ENCODE measurements around the gene TCF3. TPM values are rescaled to one million over a fixed set of nuclear protein-coding genes. Genes with fewer than 3 reads are reported as not detected.

Gene TCF3
- 100 to 1,000 TPM in 2 of 5 donors, 10 to 100 TPM in 3; 63.3 to 107 (median 94.6) TPM for total RNA-seq
- total RNA-seq (2013): 40.8 TPM
- 53.0 to 108 (median 76.8) reads per million in 29 experiments for total RNA-seq

GRCh38 chr19:1652471-1653299 lies at the start of gene TCF3:
TSS of gene TCF3 (minus strand) at chr19:1652615. CDS start at chr19:1650248, 2,367 bp downstream.
- Histone ChIP-seq H3K27ac (ENCODE audit: low read length) (peak within 1 kb of the TSS; percentile 99), H3K4me3 (ENCODE audit: control insufficient read depth in 1 of 2, extremely low read depth in 1 of 2, low read length in 1 of 2) (peak within 1 kb of the TSS; percentile 80 to 91), H3K36me3 (ENCODE audit: control insufficient read depth in 2 of 2, extremely low read depth in 1 of 2, insufficient read depth in 1 of 2, low read length in 1 of 2) (peaks cover 4 to 22% of the 10 kb centered on the region in 2 donors), H3K4me1 (ENCODE audit: control insufficient read depth in 1 of 2, extremely low read depth in 1 of 2, insufficient read depth in 2 of 2, low read length in 2 of 2) (peaks cover 7 to 36% of the 10 kb centered on the region in 2 experiments), H3K9me3 (no peaks in the 10 kb centered on the region), H3K27me3 (replicated peaks in 1 of 2; ENCODE audit: control insufficient read depth in 2 of 2, extremely low read depth in 1 of 2, insufficient read depth in 2 of 2, low read length in 1 of 2) (peaks cover 0 to 25% of the 10 kb centered on the region in 2 experiments)
- peak within 1 kb of the TSS; percentile 84 to 92 (median 88) for H3K4me3 Mint-ChIP-seq
- POLR2A ChIA-PET: interaction anchor here in 1 of 2 donors (0.6 to 1.0 kb wide), 2 partner anchors 92 to 384 kb away, joined by 3 read pairs; partner anchors contain the start of gene CIRBP
- under 1% methylated on average over 87 of the region's 107 CpGs for WGBS (ENCODE audit: insufficient coverage)
- DNase-seq (peak; percentile 95 to 99 (median 98)), ATAC-seq (replicated peaks in 1 of 4) (peak; percentile 89 to 91 (median 90))
- H3K27ac Mint-ChIP-seq: peak within 1 kb of the TSS; percentile 89 to 93
- peaks cover 4% of the 10 kb centered on the region for H3K36me3 Mint-ChIP-seq
- CTCF ChIA-PET: interaction anchor here in 1 of 2 donors (0.6 kb wide), 1 partner anchor 107 kb away, joined by 3 read pairs; no protein-coding TSS in a partner anchor
- no peaks in the 10 kb centered on the region for H3K9me3 Mint-ChIP-seq
- H3K27me3 Mint-ChIP-seq: peaks cover 0 to 3% of the 10 kb centered on the region in 2 donors
- H3K4me1 Mint-ChIP-seq: peaks cover 17 to 21% (median 20%) of the 10 kb centered on the region in 3 donors

- peak overlapping the region in 2 of 3 donors; percentile 4 to 20 for H3K4me3 Mint-ChIP-seq
- H3K27ac Mint-ChIP-seq: peak overlapping the region in 1 of 2 donors; percentile 44
Measured at GRCh38 chr19:1700733-1701663, 48.6 kb upstream of the TCF3 start.

GRCh38 chr19:1699998-1700732 lies 47.8 kb upstream of the TCF3 start:
- DNase-seq (no peak), ATAC-seq (replicated peaks in 1 of 4) (no peak)
- ChIA-PET POLR2A (no interaction called here), CTCF (no interaction called here)
- H3K9me3 Mint-ChIP-seq: peaks cover 7 to 13% (median 8%) of the 10 kb centered on the region in 3 donors
- WGBS (ENCODE audit: insufficient coverage): 73% methylated on average over 24 of the region's 31 CpGs
- H3K4me1 Mint-ChIP-seq: peaks cover 8 to 13% (median 11%) of the 10 kb centered on the region in 3 donors
- Histone ChIP-seq H3K4me1 (ENCODE audit: control insufficient read depth in 1 of 2, extremely low read depth in 1 of 2, insufficient read depth in 2 of 2, low read length in 2 of 2) (peaks cover 0 to 11% of the 10 kb centered on the region in 2 experiments), H3K36me3 (ENCODE audit: control insufficient read depth in 2 of 2, extremely low read depth in 1 of 2, insufficient read depth in 1 of 2, low read length in 1 of 2) (no peaks in the 10 kb centered on the region), H3K9me3 (no peaks in the 10 kb centered on the region), H3K27me3 (replicated peaks in 1 of 2; ENCODE audit: control insufficient read depth in 2 of 2, extremely low read depth in 1 of 2, insufficient read depth in 2 of 2, low read length in 1 of 2) (peaks cover 0 to 51% of the 10 kb centered on the region in 2 experiments), H3K4me3 (ENCODE audit: control insufficient read depth in 1 of 2, extremely low read depth in 1 of 2, low read length in 1 of 2) (no peak overlapping the region), H3K27ac (ENCODE audit: low read length) (no peak overlapping the region)
- H3K4me3 Mint-ChIP-seq: no peak overlapping the region
- H3K36me3 Mint-ChIP-seq: peaks cover 3% of the 10 kb centered on the region
- no peak overlapping the region for H3K27ac Mint-ChIP-seq
- H3K27me3 Mint-ChIP-seq: peaks cover 27 to 42% of the 10 kb centered on the region in 2 donors

More at GRCh38 chr19:1700733-1701663, 48.6 kb upstream of the TCF3 start:
- POLR2A ChIA-PET: no interaction called here
- no peak for DNase-seq
- peaks cover 3 to 16% (median 5%) of the 10 kb centered on the region in 3 donors for H3K9me3 Mint-ChIP-seq
- Histone ChIP-seq H3K36me3 (ENCODE audit: control insufficient read depth in 2 of 2, extremely low read depth in 1 of 2, insufficient read depth in 1 of 2, low read length in 1 of 2) (no peaks in the 10 kb centered on the region), H3K4me3 (ENCODE audit: control insufficient read depth in 1 of 2, extremely low read depth in 1 of 2, low read length in 1 of 2) (peak overlapping the region in 1 of 2 donors; percentile 32), H3K9me3 (no peaks in the 10 kb centered on the region), H3K4me1 (ENCODE audit: control insufficient read depth in 1 of 2, extremely low read depth in 1 of 2, insufficient read depth in 2 of 2, low read length in 2 of 2) (peaks cover 0 to 11% of the 10 kb centered on the region in 2 experiments), H3K27ac (ENCODE audit: low read length) (no peak overlapping the region), H3K27me3 (replicated peaks in 1 of 2; ENCODE audit: control insufficient read depth in 2 of 2, extremely low read depth in 1 of 2, insufficient read depth in 2 of 2, low read length in 1 of 2) (peaks cover 0 to 52% of the 10 kb centered on the region in 2 experiments)
- H3K4me1 Mint-ChIP-seq: peaks cover 8 to 13% (median 11%) of the 10 kb centered on the region in 3 donors
- peaks cover 36 to 47% of the 10 kb centered on the region in 2 donors for H3K27me3 Mint-ChIP-seq
- WGBS (ENCODE audit: insufficient coverage): 30% methylated on average over 14 of the region's 26 CpGs
- H3K36me3 Mint-ChIP-seq: peaks cover 3% of the 10 kb centered on the region
- CTCF ChIA-PET: no interaction called here
- peak in 3 of 4 experiments; percentile 19 to 43 (median 30) for ATAC-seq (replicated peaks in 1 of 4)

- ATAC-seq (replicated peaks in 1 of 4): no peak
Measured at GRCh38 chr19:1699386-1699785, 47.0 kb upstream of the TCF3 start.

GRCh38 chr19:1698636-1699035 lies 46.2 kb upstream of the TCF3 start:
- DNase-seq (no peak), ATAC-seq (replicated peaks in 1 of 4) (no peak)
- H3K4me1 ChIP-seq (ENCODE audit: control insufficient read depth in 1 of 2, extremely low read depth in 1 of 2, insufficient read depth in 2 of 2, low read length in 2 of 2): peaks cover 0 to 11% of the 10 kb centered on the region in 2 experiments
- H3K27me3 Mint-ChIP-seq: peaks cover 18 to 36% of the 10 kb centered on the region in 2 donors
- peaks cover 0 to 16% (median 7%) of the 10 kb centered on the region in 3 donors for H3K9me3 Mint-ChIP-seq
- ChIA-PET POLR2A (no interaction called here), CTCF (no interaction called here)
- peaks cover 8 to 13% (median 11%) of the 10 kb centered on the region in 3 donors for H3K4me1 Mint-ChIP-seq
- H3K27ac ChIP-seq (ENCODE audit: low read length): no peak overlapping the region
- 92% methylated on average over 17 of the region's 26 CpGs for WGBS (ENCODE audit: insufficient coverage)
- peaks cover 3% of the 10 kb centered on the region for H3K36me3 Mint-ChIP-seq
- no peaks in the 10 kb centered on the region for H3K36me3 ChIP-seq (ENCODE audit: control insufficient read depth in 2 of 2, extremely low read depth in 1 of 2, insufficient read depth in 1 of 2, low read length in 1 of 2)
- no peak overlapping the region for H3K4me3 Mint-ChIP-seq
- no peak overlapping the region for H3K4me3 ChIP-seq (ENCODE audit: control insufficient read depth in 1 of 2, extremely low read depth in 1 of 2, low read length in 1 of 2)
- H3K27ac Mint-ChIP-seq: no peak overlapping the region
- H3K9me3 ChIP-seq: no peaks in the 10 kb centered on the region
- peaks cover 3 to 53% of the 10 kb centered on the region in 2 experiments for H3K27me3 ChIP-seq (replicated peaks in 1 of 2; ENCODE audit: control insufficient read depth in 2 of 2, extremely low read depth in 1 of 2, insufficient read depth in 2 of 2, low read length in 1 of 2)

More at GRCh38 chr19:1699386-1699785, 47.0 kb upstream of the TCF3 start:
- no peak overlapping the region for H3K4me3 Mint-ChIP-seq
- no peaks in the 10 kb centered on the region for H3K9me3 ChIP-seq
- H3K36me3 ChIP-seq (ENCODE audit: control insufficient read depth in 2 of 2, extremely low read depth in 1 of 2, insufficient read depth in 1 of 2, low read length in 1 of 2): no peaks in the 10 kb centered on the region
- H3K36me3 Mint-ChIP-seq: peaks cover 3% of the 10 kb centered on the region
- H3K27me3 Mint-ChIP-seq: peaks cover 22 to 36% of the 10 kb centered on the region in 2 donors
- ChIA-PET POLR2A (no interaction called here), CTCF (no interaction called here)
- no peak overlapping the region for H3K27ac Mint-ChIP-seq
- no peak overlapping the region for H3K27ac ChIP-seq (ENCODE audit: low read length)
- H3K9me3 Mint-ChIP-seq: peaks cover 3 to 17% (median 7%) of the 10 kb centered on the region in 3 donors
- H3K4me1 Mint-ChIP-seq: peaks cover 8 to 13% (median 11%) of the 10 kb centered on the region in 3 donors
- WGBS (ENCODE audit: insufficient coverage): 90% methylated on average over 18 of the region's 19 CpGs
- peaks cover 0 to 51% of the 10 kb centered on the region in 2 experiments for H3K27me3 ChIP-seq (replicated peaks in 1 of 2; ENCODE audit: control insufficient read depth in 2 of 2, extremely low read depth in 1 of 2, insufficient read depth in 2 of 2, low read length in 1 of 2)
- peaks cover 0 to 11% of the 10 kb centered on the region in 2 experiments for H3K4me1 ChIP-seq (ENCODE audit: control insufficient read depth in 1 of 2, extremely low read depth in 1 of 2, insufficient read depth in 2 of 2, low read length in 2 of 2)
- no peak for DNase-seq
- no peak overlapping the region for H3K4me3 ChIP-seq (ENCODE audit: control insufficient read depth in 1 of 2, extremely low read depth in 1 of 2, low read length in 1 of 2)
